Stomach smooth muscle (tissue), 2 donors: ENCODE data around the gene NF1.
"Not testable (repeated sequence)": the region's sequence is repeated elsewhere in the genome, so short reads cannot be mapped to it uniquely, and the experiment has no call there.

Experiments
- H3K27ac ChIP-seq: one replicate; pipeline ENCODE4 v1.7.0; 2013; ENCODE audit warnings: mild to moderate bottlenecking, low read length, inconsistent platforms
- H3K27me3 ChIP-seq, 2 donors: one replicate each; pipeline ENCODE4 v1.7.0; 2013; ENCODE audit warnings: low read length in 2 of 2; ENCODE audit not compliant: insufficient read depth in 2 of 2, control insufficient read depth in 1 of 2
- H3K36me3 ChIP-seq, 2 donors: one replicate each; pipeline ENCODE4 v1.7.0; 2013; ENCODE audit warnings: low read length in 2 of 2; ENCODE audit not compliant: control insufficient read depth in 2 of 2, insufficient read depth in 2 of 2
- H3K4me1 ChIP-seq: one replicate; pipeline ENCODE4 v1.7.0; 2013; ENCODE audit warnings: low read length; ENCODE audit not compliant: control insufficient read depth, insufficient read depth
- H3K4me3 ChIP-seq, 2 donors: one replicate each; pipeline ENCODE4 v1.7.0; 2013; ENCODE audit warnings: low read length in 2 of 2
- H3K9ac ChIP-seq, 2 donors: one replicate each; pipeline ENCODE4 v1.7.0; 2013; ENCODE audit warnings: low read length in 2 of 2, mild to moderate bottlenecking in 1 of 2
- H3K9me3 ChIP-seq, 2 donors: one replicate each; pipeline ENCODE4 v1.7.0; 2013; ENCODE audit warnings: low read length in 2 of 2; ENCODE audit not compliant: control insufficient read depth in 2 of 2
- donor health status: healthy.
- donor health status: Pancreatic carcinoma.

The NF1 gene

GRCh38 chr17:31323551-31323950, 228.8 kb downstream of the NF1 start:
- H3K4me3 ChIP-seq = no peak overlapping the region

GRCh38 chr17:31327534-31328159, 232.9 kb downstream of the NF1 start:
- H3K9ac ChIP-seq = no peak overlapping the region
- H3K4me1 ChIP-seq = no peaks in the 10 kb centered on the region
- H3K36me3 ChIP-seq = peaks cover 5 to 9% of the 10 kb centered on the region in 2 donors
- H3K9me3 ChIP-seq = no peaks in the 10 kb centered on the region
- H3K4me3 ChIP-seq = no peak overlapping the region
- H3K27me3 ChIP-seq = no peaks in the 10 kb centered on the region
- H3K27ac ChIP-seq = no peak overlapping the region

More at GRCh38 chr17:31323551-31323950, 228.8 kb downstream of the NF1 start:
- Histone ChIP-seq H3K9me3 (no peaks in the 10 kb centered on the region), H3K9ac (no peak overlapping the region), H3K27ac (no peak overlapping the region), H3K36me3 (peaks cover 5 to 9% of the 10 kb centered on the region in 2 donors), H3K27me3 (no peaks in the 10 kb centered on the region), H3K4me1 (no peaks in the 10 kb centered on the region)

GRCh38 chr17:31328160-31328535, 233.4 kb downstream of the NF1 start:
- H3K9ac ChIP-seq = no peak overlapping the region
- no peak overlapping the region for H3K27ac ChIP-seq
- no peak overlapping the region for H3K4me3 ChIP-seq
- H3K9me3 ChIP-seq = no peaks in the 10 kb centered on the region
- H3K27me3 ChIP-seq = no peaks in the 10 kb centered on the region
- H3K4me1 ChIP-seq = no peaks in the 10 kb centered on the region
- H3K36me3 ChIP-seq = peaks cover 5 to 9% of the 10 kb centered on the region in 2 donors

- Histone ChIP-seq H3K36me3 (peaks cover 5 to 9% of the 10 kb centered on the region in 2 donors), H3K4me3 (no peak overlapping the region)
These were observed 234.4 kb downstream of the NF1 start for GRCh38 chr17:31329221-31329620.

GRCh38 chr17:31339906-31340661, 245.3 kb downstream of the NF1 start:
- H3K36me3 ChIP-seq = peaks cover 10 to 15% of the 10 kb centered on the region in 2 donors
- no peaks in the 10 kb centered on the region for H3K4me1 ChIP-seq
- H3K27me3 ChIP-seq = no peaks in the 10 kb centered on the region
- H3K4me3 ChIP-seq = no peak overlapping the region
- no peak overlapping the region for H3K27ac ChIP-seq
- H3K9ac ChIP-seq = no peak overlapping the region
- no peaks in the 10 kb centered on the region for H3K9me3 ChIP-seq

More at GRCh38 chr17:31329221-31329620, 234.4 kb downstream of the NF1 start:
- Histone ChIP-seq H3K27me3 (no peaks in the 10 kb centered on the region), H3K9me3 (no peaks in the 10 kb centered on the region), H3K9ac (no peak overlapping the region), H3K27ac (no peak overlapping the region), H3K4me1 (no peaks in the 10 kb centered on the region)

GRCh38 chr17:31345191-31345747, 250.5 kb downstream of the NF1 start:
- H3K4me3 ChIP-seq, H3K9ac ChIP-seq, H3K27me3 ChIP-seq, H3K27ac ChIP-seq, H3K4me1 ChIP-seq, H3K9me3 ChIP-seq: not testable (repeated sequence)
- peaks cover 9 to 20% of the 10 kb centered on the region in 2 donors for H3K36me3 ChIP-seq

- H3K4me1 ChIP-seq = no peaks in the 10 kb centered on the region
These were observed 254.7 kb downstream of the NF1 start for GRCh38 chr17:31349454-31349853.

GRCh38 chr17:31355935-31356334, 261.2 kb downstream of the NF1 start:
- Histone ChIP-seq H3K4me3 (no peak overlapping the region), H3K36me3 (peaks cover 15 to 20% of the 10 kb centered on the region in 2 donors), H3K9ac (no peak overlapping the region), H3K9me3 (no peaks in the 10 kb centered on the region), H3K4me1 (no peaks in the 10 kb centered on the region), H3K27me3 (no peaks in the 10 kb centered on the region), H3K27ac (no peak overlapping the region)

More at GRCh38 chr17:31349454-31349853, 254.7 kb downstream of the NF1 start:
- Histone ChIP-seq H3K4me3 (no peak overlapping the region), H3K36me3 (peaks cover 10 to 14% of the 10 kb centered on the region in 2 donors), H3K9ac (no peak overlapping the region), H3K27ac (no peak overlapping the region), H3K9me3 (no peaks in the 10 kb centered on the region), H3K27me3 (no peaks in the 10 kb centered on the region)

GRCh38 chr17:31357091-31357490, 262.3 kb downstream of the NF1 start:
- Histone ChIP-seq H3K9me3 (no peaks in the 10 kb centered on the region), H3K4me3 (no peak overlapping the region), H3K4me1 (no peaks in the 10 kb centered on the region), H3K9ac (no peak overlapping the region), H3K27me3 (no peaks in the 10 kb centered on the region), H3K36me3 (peaks cover 13 to 20% of the 10 kb centered on the region in 2 donors), H3K27ac (no peak overlapping the region)

- Histone ChIP-seq H3K9me3 (no peaks in the 10 kb centered on the region), H3K9ac (no peak overlapping the region), H3K36me3 (peaks cover 12 to 24% of the 10 kb centered on the region in 2 donors), H3K4me3 (no peak overlapping the region), H3K4me1 (no peaks in the 10 kb centered on the region), H3K27ac (no peak overlapping the region), H3K27me3 (no peaks in the 10 kb centered on the region)
These were observed 263.1 kb downstream of the NF1 start for GRCh38 chr17:31357839-31358394.
